Psoas muscle (tissue), 8 donors: ENCODE results near the gene AXIN2. TPM values are rescaled to one million over a fixed set of nuclear protein-coding genes. Genes with fewer than 3 reads are reported as not detected.
"Not testable (repeated sequence)": the region's sequence is repeated elsewhere in the genome, so short reads cannot be mapped to it uniquely, and the experiment has no call there.

Experiments
- ATAC-seq, 4 donors: fragments of 200-7000 bp; cut with Tn5 transposase; one replicate each; pipeline ENCODE4 v1.9.1; 2020; ENCODE audit warnings: moderate library complexity in 3 of 4, mild to moderate bottlenecking in 2 of 4
- DNase-seq, 2 donors: peaks; one replicate each; pipeline ENCODE4 v3.0.0-alpha.2; 2020
- H3K27ac ChIP-seq: fragments of 200-600 bp; one replicate; pipeline ENCODE4 v1.8.0; 2022
- H3K27me3 ChIP-seq, 3 donors: fragments of 200-600 bp in 1 of 3; one replicate each; pipeline versions ENCODE4 v1.6.1 to v1.8.0; 2013 to 2022; ENCODE audit warnings: low read length in 2 of 3, mild to moderate bottlenecking in 2 of 3, moderate library complexity in 1 of 3; ENCODE audit not compliant: insufficient read depth in 3 of 3
- H3K36me3 ChIP-seq, 2 donors: fragments of 200-600 bp in 1 of 2; one replicate each; pipeline versions ENCODE4 v1.6.1 to v1.8.0; 2013 to 2022; ENCODE audit warnings: low read depth in 1 of 2, mild to moderate bottlenecking in 1 of 2, moderate library complexity in 1 of 2; ENCODE audit not compliant: insufficient read depth in 1 of 2
- H3K4me1 ChIP-seq: fragments of 200-600 bp; one replicate; pipeline ENCODE4 v1.8.0; 2022
- H3K4me3 ChIP-seq: fragments of 200-600 bp; one replicate; pipeline ENCODE4 v1.8.0; 2022; ENCODE audit warnings: mild to moderate bottlenecking
- H3K9me3 ChIP-seq: fragments of 200-600 bp; one replicate; pipeline ENCODE4 v1.8.0; 2022
- WGBS, 3 donors: extraction: QIAGEN DNeasy Blood & Tissue Kit; methylation state at CpG; one replicate each; pipeline versions ENCODE4 v1.1.6 to v1.1.7; 2013; 5-methylcytosine and 5-hydroxymethylcytosine counted together
- intact Hi-C, 2 donors: fragments of 100-400 bp; cut with DNase I; formaldehyde crosslinking; loops; one replicate each; pipeline versions ENCODE4 v1.11.0 to v1.14.2; 2022
- polyA plus RNA-seq, 3 donors: library from polyadenylated mRNA; stranded (reverse); fragments of 200-250 nt; gene quantifications; one replicate each; pipeline ENCODE4 v1.2.3, GENCODE V29; 2013
- total RNA-seq, 4 donors: library from RNA; stranded (reverse); fragmentation: NEBNext Ultra II Directional in 2 of 4; extraction: Animal tissue kit (Norgen Biotek cat#: 25700) in 2 of 4; gene quantifications; one replicate each; pipeline versions ENCODE4 v1.2.1 to v1.2.4, GENCODE V29; 2021 to 2023
- TF ChIP-seq, protein P1 (sequence below): fragments of 200-600 bp; IDR thresholded peaks from one replicate; pipeline ENCODE4 v1.8.0; 2022; ENCODE audit warnings: antibody characterized with exemption
- donor health status: healthy with polysubstance abuse.
- donor health status: DM: no; HTN: no; CAD: no; lungs with moderate emphysema.
- donor health status: Bipolar disorder and iron deficiency.
- donor health status: healthy.
- donor health status: DM: yes; HTN: yes; CAD: no.
- donor health status: DM: no; HTN: no; CAD: no.
- donor health status: DM: no; HTN: no; CAD: no.
- donor health status: DM: yes; HTN: yes; CAD: no.

The AXIN2 gene
- total and polyA plus RNA-seq, 7 donors, result 0.72 to 19.1 (median 8.0) TPM

DNA sequence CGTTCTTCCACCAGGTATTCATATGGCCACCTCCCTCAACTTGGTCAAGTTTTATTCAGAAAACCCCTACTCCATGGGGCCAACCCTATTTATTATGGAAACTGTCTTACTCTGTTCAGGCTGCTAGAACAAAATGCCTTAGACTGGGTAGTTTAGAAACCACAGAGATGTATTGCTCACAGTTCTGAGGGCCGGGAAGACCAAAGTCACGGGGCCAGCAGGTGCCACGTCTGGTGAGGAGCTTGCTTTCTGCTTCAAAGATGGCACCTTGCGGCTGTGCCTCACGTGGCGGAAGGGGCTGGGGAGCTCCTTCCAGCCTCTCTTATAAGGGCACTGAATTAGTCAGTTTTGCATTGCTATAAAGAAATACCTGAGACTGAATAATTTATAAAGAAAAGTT is 74.3 kb downstream of the AXIN2 start:
- no peaks in the 10 kb centered on the region for H3K36me3 ChIP-seq
- no peaks in the 10 kb centered on the region for H3K9me3 ChIP-seq
- H3K27me3 ChIP-seq, result peaks cover 0 to 3% (median 0%) of the 10 kb centered on the region in 3 donors
- WGBS, 3 donors, result 88 to 94% (median 91%) methylated on average over 7 of the region's 7 CpGs
- intact Hi-C loops, result no loop called here
- DNase-seq (no peak), ATAC-seq (no peak)
- H3K27ac ChIP-seq, result no peak overlapping the region
- H3K4me3 ChIP-seq, result no peak overlapping the region
- TF ChIP-seq, protein P1, sequence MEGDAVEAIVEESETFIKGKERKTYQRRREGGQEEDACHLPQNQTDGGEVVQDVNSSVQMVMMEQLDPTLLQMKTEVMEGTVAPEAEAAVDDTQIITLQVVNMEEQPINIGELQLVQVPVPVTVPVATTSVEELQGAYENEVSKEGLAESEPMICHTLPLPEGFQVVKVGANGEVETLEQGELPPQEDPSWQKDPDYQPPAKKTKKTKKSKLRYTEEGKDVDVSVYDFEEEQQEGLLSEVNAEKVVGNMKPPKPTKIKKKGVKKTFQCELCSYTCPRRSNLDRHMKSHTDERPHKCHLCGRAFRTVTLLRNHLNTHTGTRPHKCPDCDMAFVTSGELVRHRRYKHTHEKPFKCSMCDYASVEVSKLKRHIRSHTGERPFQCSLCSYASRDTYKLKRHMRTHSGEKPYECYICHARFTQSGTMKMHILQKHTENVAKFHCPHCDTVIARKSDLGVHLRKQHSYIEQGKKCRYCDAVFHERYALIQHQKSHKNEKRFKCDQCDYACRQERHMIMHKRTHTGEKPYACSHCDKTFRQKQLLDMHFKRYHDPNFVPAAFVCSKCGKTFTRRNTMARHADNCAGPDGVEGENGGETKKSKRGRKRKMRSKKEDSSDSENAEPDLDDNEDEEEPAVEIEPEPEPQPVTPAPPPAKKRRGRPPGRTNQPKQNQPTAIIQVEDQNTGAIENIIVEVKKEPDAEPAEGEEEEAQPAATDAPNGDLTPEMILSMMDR, result no peak
- no peaks in the 10 kb centered on the region for H3K4me1 ChIP-seq

DNA sequence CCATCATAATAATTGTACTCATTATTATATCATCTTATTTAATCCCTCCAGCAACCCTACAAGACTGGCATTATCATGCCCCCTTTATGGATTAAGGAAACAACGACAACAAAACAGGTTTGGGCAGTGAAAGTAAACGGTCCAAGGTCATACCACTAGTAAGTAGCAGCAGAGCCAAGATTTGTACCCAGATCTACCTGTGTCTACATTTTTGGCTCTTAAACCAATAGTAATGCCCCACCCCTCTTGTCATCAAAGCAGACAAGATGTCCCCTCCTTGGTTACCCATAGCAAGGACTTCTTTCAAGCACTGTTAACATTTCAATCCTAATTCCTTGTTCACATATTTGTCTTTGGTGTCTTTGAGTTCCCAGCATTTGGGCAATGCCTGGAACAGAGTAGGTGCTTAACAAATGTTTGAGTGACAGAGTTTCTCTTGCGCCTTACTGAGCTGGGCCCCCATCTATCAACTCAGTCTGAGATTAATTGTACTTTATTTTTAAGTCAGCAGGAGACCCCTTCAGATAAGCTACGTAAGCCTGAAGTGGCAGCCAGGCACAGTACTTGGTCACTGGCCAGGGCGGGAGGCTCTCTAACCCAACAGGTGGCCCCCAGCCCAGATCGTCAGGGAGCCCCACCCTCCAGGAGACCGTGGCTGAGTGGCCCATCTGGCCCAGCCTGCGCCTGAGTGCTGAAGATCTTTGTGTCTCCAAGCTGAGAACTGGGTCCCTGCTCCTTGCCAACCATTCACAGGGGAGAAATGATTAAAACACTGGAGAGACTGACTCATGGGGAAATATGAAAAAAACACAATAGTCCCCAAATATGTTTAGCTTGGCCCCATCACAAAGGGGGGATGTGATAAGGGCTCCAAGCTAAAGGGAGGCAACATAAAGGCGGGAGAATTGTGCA is 75.8 kb downstream of the AXIN2 start:
- DNase-seq (no peak), ATAC-seq (peak in 1 of 4 donors; percentile 46)
- peaks cover 0 to 3% (median 0%) of the 10 kb centered on the region in 3 donors for H3K27me3 ChIP-seq
- H3K9me3 ChIP-seq, result no peaks in the 10 kb centered on the region
- intact Hi-C loops, result no loop called here
- no peak overlapping the region for H3K27ac ChIP-seq
- WGBS, 3 donors, result 50 to 58% (median 52%) methylated on average over 9 of the region's 9 CpGs
- no peaks in the 10 kb centered on the region for H3K36me3 ChIP-seq
- H3K4me3 ChIP-seq, result no peak overlapping the region
- no peaks in the 10 kb centered on the region for H3K4me1 ChIP-seq
- TF ChIP-seq, protein P1, result no peak

GRCh38 chr17:65484405-65484804 is 77.0 kb downstream of the AXIN2 start:
- H3K27ac ChIP-seq, ATAC-seq, H3K36me3 ChIP-seq, H3K27me3 ChIP-seq, H3K9me3 ChIP-seq, intact Hi-C loops, H3K4me3 ChIP-seq, DNase-seq, H3K4me1 ChIP-seq: not testable (repeated sequence)
- 93 to 100% (median 96%) methylated on average over 2 to 21 of the region's 24 CpGs for WGBS, 3 donors

DNA sequence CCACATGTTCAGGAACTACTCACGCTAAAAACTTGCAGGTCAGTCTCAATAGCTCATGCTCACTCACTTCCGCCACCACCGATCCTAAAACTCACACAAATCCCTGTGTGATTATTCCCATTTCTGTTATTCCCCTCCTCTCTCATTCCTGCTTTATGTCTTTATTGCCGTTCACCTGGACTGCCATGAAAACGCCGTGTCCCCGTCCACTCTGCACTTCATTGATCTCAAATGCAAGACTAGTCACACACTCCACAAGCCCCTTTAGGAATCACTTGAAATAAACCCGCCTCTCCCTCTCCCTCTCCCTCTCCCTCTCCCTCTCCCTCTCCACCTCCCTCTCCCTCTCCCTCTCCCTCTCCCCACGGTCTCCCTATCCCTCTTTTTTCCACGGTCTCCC is 78.0 kb downstream of the AXIN2 start:
- ATAC-seq (no peak), DNase-seq (no peak)
- H3K27me3 ChIP-seq, result peaks cover 0 to 3% (median 0%) of the 10 kb centered on the region in 3 donors
- no peak overlapping the region for H3K4me3 ChIP-seq
- TF ChIP-seq, protein P1, result no peak
- 84 to 89% (median 87%) methylated on average over 7 to 10 of the region's 10 CpGs for WGBS, 3 donors
- H3K36me3 ChIP-seq, result no peaks in the 10 kb centered on the region
- H3K9me3 ChIP-seq, result no peaks in the 10 kb centered on the region
- intact Hi-C loops, result no loop called here
- H3K4me1 ChIP-seq, result no peaks in the 10 kb centered on the region
- no peak overlapping the region for H3K27ac ChIP-seq

- H3K4me3 ChIP-seq, result no peak overlapping the region
- H3K4me1 ChIP-seq, result no peaks in the 10 kb centered on the region
- no peak overlapping the region for H3K27ac ChIP-seq
- WGBS, 3 donors, result 60 to 69% (median 65%) methylated on average over 3 of the region's 3 CpGs
- ATAC-seq (no peak), DNase-seq (no peak)
- intact Hi-C loops, result no loop called here
- H3K27me3 ChIP-seq, result peaks cover 0 to 3% (median 0%) of the 10 kb centered on the region in 3 donors
- no peaks in the 10 kb centered on the region for H3K36me3 ChIP-seq
- TF ChIP-seq, protein P1, result no peak
- H3K9me3 ChIP-seq, result no peaks in the 10 kb centered on the region
Observed at GRCh38 chr17:65482201-65482600, 79.2 kb downstream of the AXIN2 start.
